ENCODE data around the gene BTN1A1. TPM values are rescaled to one million over a fixed set of nuclear protein-coding genes. Genes with fewer than 3 reads are reported as not detected.

BTN1A1 gene
- total RNA-seq, 4 donors from 2014 or later = not detected

DNA sequence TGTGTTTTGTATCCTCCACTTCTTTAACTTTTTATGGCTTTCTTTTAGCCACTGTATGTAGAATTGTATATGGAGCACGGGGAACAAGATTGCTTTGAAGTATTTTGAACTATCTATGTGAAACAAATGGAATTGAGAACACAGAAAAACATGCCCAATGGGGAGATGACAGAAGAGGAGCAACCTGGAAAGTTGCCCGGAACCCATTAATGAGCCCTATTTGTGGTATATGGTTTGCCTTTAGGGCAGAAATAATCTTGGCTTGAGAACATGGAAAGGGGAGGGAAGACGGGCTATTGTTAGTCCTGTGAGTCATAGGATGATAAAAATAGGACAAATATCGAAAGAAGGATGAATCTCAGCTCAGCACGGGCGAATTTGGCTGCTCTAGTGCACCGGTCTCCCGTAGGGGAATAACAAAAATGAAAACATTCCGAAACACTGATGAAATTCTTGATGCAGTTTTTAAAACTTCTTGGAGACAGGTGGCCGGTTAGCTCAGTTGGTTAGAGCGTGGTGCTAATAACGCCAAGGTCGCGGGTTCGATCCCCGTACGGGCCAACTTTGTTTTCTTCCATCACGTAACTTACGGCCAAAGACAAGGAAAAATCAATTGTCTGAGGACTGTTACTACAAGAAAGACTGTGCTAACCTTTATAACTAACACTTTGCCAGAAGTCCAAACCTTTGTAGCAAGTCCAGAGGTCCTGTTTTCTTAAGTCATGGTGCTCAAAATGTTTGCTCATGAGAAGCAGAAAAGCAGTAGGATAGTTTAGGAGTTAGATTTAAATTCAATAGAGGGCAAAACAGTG lies 53.7 kb downstream of the BTN1A1 start:
- in situ Hi-C loops (cut with MboI; ENCODE audit: low sequenced_read_pairs in 4 of 4) (no loop called here), intact Hi-C loops (cut with DNase I; ENCODE audit: low total_unique reads) (loop anchor here (1.0 to 10.0 kb wide), 4 partner anchors 14 to 921 kb away; partner anchors contain the start of gene ZNF184)
- no peaks in the 10 kb centered on the region for H3K9me3 ChIP-seq
- H3K36me3 ChIP-seq = no peaks in the 10 kb centered on the region
- peak overlapping the region; percentile 52 to 63 (median 60) for H3K4me3 ChIP-seq
- ATAC-seq (peak; percentile 96 to 97), DNase-seq (peak; percentile 44 to 72)
- no peak for TF ChIP-seq POLR2A (IDR thresholded peaks at IDR 0.05)
- TF ChIP-seq, protein P1, sequence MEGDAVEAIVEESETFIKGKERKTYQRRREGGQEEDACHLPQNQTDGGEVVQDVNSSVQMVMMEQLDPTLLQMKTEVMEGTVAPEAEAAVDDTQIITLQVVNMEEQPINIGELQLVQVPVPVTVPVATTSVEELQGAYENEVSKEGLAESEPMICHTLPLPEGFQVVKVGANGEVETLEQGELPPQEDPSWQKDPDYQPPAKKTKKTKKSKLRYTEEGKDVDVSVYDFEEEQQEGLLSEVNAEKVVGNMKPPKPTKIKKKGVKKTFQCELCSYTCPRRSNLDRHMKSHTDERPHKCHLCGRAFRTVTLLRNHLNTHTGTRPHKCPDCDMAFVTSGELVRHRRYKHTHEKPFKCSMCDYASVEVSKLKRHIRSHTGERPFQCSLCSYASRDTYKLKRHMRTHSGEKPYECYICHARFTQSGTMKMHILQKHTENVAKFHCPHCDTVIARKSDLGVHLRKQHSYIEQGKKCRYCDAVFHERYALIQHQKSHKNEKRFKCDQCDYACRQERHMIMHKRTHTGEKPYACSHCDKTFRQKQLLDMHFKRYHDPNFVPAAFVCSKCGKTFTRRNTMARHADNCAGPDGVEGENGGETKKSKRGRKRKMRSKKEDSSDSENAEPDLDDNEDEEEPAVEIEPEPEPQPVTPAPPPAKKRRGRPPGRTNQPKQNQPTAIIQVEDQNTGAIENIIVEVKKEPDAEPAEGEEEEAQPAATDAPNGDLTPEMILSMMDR (IDR thresholded peaks at IDR 0.05 in 4 of 5, conservative IDR thresholded peaks at IDR 0.05 in 1 of 5) = no peak
- H3K27ac ChIP-seq = peak overlapping the region; percentile 75 to 85 (median 79)
- H3K27me3 ChIP-seq = no peaks in the 10 kb centered on the region
- peaks cover 10 to 13% of the 10 kb centered on the region in 2 donors for H3K4me1 ChIP-seq

GRCh38 chr6:26554447-26554696 lies 54.3 kb downstream of the BTN1A1 start:
- ATAC-seq (peak in 1 of 2 donors; percentile 2), DNase-seq (no peak)
- Histone ChIP-seq H3K4me3 (peak overlapping the region; percentile 52 to 63 (median 60)), H3K27ac (peak overlapping the region; percentile 75 to 85 (median 79)), H3K4me1 (peaks cover 10 to 13% of the 10 kb centered on the region in 2 donors), H3K9me3 (no peaks in the 10 kb centered on the region), H3K36me3 (no peaks in the 10 kb centered on the region), H3K27me3 (no peaks in the 10 kb centered on the region)
- TF ChIP-seq, protein P1 (IDR thresholded peaks at IDR 0.05 in 4 of 5, conservative IDR thresholded peaks at IDR 0.05 in 1 of 5) = no peak
- in situ Hi-C loops (cut with MboI; ENCODE audit: low sequenced_read_pairs in 4 of 4) = no loop called here
- intact Hi-C loops (cut with DNase I; ENCODE audit: low total_unique reads) = loop anchor here (1.0 to 10.0 kb wide), 3 partner anchors 14 to 920 kb away; partner anchors contain the start of gene ZNF184

GRCh38 chr6:26554697-26555504 lies 54.8 kb downstream of the BTN1A1 start:
- H3K9me3 ChIP-seq = no peaks in the 10 kb centered on the region
- no peaks in the 10 kb centered on the region for H3K27me3 ChIP-seq
- H3K4me1 ChIP-seq = peaks cover 10 to 13% of the 10 kb centered on the region in 2 donors
- intact Hi-C loops (cut with DNase I; ENCODE audit: low total_unique reads) = loop anchor here (1.0 to 10.0 kb wide), 4 partner anchors 13 to 920 kb away; partner anchors contain the start of genes ABT1 and ZNF184
- H3K4me3 ChIP-seq = peak overlapping the region; percentile 29 to 63 (median 56)
- H3K27ac ChIP-seq = peak overlapping the region; percentile 75 to 85 (median 79)
- ATAC-seq (no peak), DNase-seq (no peak)
- TF ChIP-seq, protein P1 (IDR thresholded peaks at IDR 0.05 in 4 of 5, conservative IDR thresholded peaks at IDR 0.05 in 1 of 5) = no peak
- TF ChIP-seq POLR2A (IDR thresholded peaks at IDR 0.05) = no peak
- in situ Hi-C loops (cut with MboI; ENCODE audit: low sequenced_read_pairs in 4 of 4) = no loop called here
- no peaks in the 10 kb centered on the region for H3K36me3 ChIP-seq

- no peaks in the 10 kb centered on the region for H3K36me3 ChIP-seq
- H3K4me3 ChIP-seq = peak overlapping the region in 1 of 4 donors; percentile 61
- H3K9me3 ChIP-seq = no peaks in the 10 kb centered on the region
- peaks cover 3 to 13% of the 10 kb centered on the region in 2 donors for H3K4me1 ChIP-seq
- TF ChIP-seq, protein P1 (IDR thresholded peaks at IDR 0.05 in 4 of 5, conservative IDR thresholded peaks at IDR 0.05 in 1 of 5) = no peak
- TF ChIP-seq POLR2A (IDR thresholded peaks at IDR 0.05) = no peak
- intact Hi-C loops (cut with DNase I; ENCODE audit: low total_unique reads) = loop anchor here (5.0 to 10.0 kb wide), 2 partner anchors 42 to 919 kb away; partner anchors contain the start of genes ABT1 and ZNF184
- in situ Hi-C loops (cut with MboI; ENCODE audit: low sequenced_read_pairs in 4 of 4) = no loop called here
- ATAC-seq (no peak), DNase-seq (no peak)
- H3K27ac ChIP-seq = no peak overlapping the region
- no peaks in the 10 kb centered on the region for H3K27me3 ChIP-seq
Observed at GRCh38 chr6:26555505-26556262, 55.6 kb downstream of the BTN1A1 start.
